ENCODE results near the gene MC1R. TPM values are rescaled to one million over a fixed set of nuclear protein-coding genes. Genes with fewer than 3 reads are reported as not detected.

Gene MC1R
- total and polyA plus RNA-seq, 2 experiments from 2014 or later, result 0.74 to 4.3 TPM

- Histone ChIP-seq H3K4me1 (ENCODE audit: insufficient read depth) (no peaks in the 10 kb centered on the region), H3F3A (replicated peaks; ENCODE audit: low read depth) (peaks cover 8% of the 10 kb centered on the region), H3K27me3 (ENCODE audit: insufficient read depth) (no peaks in the 10 kb centered on the region), H3K27ac (ENCODE audit: low read depth) (no peak overlapping the region), H4K20me1 (replicated peaks; ENCODE audit: insufficient read depth) (peaks cover 11% of the 10 kb centered on the region), H3K9me2 (ENCODE audit: insufficient read depth) (no peaks in the 10 kb centered on the region), H3K4me2 (no peak overlapping the region), H3K79me2 (replicated peaks; ENCODE audit: insufficient read depth) (peaks cover 26% of the 10 kb centered on the region), H2AFZ (no peak overlapping the region), H3K4me3 (no peak overlapping the region), H3K36me3 (ENCODE audit: insufficient read depth) (peaks cover 14% of the 10 kb centered on the region)
- ATAC-seq, result no peak
- Mint-ChIP-seq H3K4me1 (no peaks in the 10 kb centered on the region), H3K27me3 (ENCODE audit: insufficient read depth, low read depth, poor library complexity) (peaks cover 3% of the 10 kb centered on the region), H3K9me3 (no peaks in the 10 kb centered on the region), H3K36me3 (ENCODE audit: low read depth) (peaks cover 53% of the 10 kb centered on the region), H3K27ac (no peak overlapping the region; the same call in 1 of the 2 replicates), H3K4me3 (no peak overlapping the region)
- no peak for DNase-seq (ENCODE audit: low spot score)
- TF ChIP-seq EZH2phosphoT487 (IDR thresholded peaks at IDR 0.05; ENCODE audit: unreplicated experiment), result no peak
These were observed 34.6 kb upstream of the MC1R start for GRCh38 chr16:89884041-89884421.

GRCh38 chr16:89887243-89887642 is 31.4 kb upstream of the MC1R start:
- H2AFZ ChIP-seq, result no peak overlapping the region
- H3K27ac ChIP-seq (ENCODE audit: low read depth), result no peak overlapping the region
- no peaks in the 10 kb centered on the region for H3K27me3 ChIP-seq (ENCODE audit: insufficient read depth)
- no peak overlapping the region for H3K27ac Mint-ChIP-seq
- no peaks in the 10 kb centered on the region for H3K4me1 Mint-ChIP-seq
- H4K20me1 ChIP-seq (replicated peaks; ENCODE audit: insufficient read depth), result no peaks in the 10 kb centered on the region; the same call in 1 of the 2 replicates
- H3K4me3 ChIP-seq, result no peak overlapping the region
- ATAC-seq (no peak), DNase-seq (ENCODE audit: low spot score) (no peak)
- H3K79me2 ChIP-seq (replicated peaks; ENCODE audit: insufficient read depth), result 0 out of 2 replicates have a peak, but pooled peaks cover 3% of the 10 kb centered on the region
- no peak overlapping the region for H3K4me2 ChIP-seq
- no peaks in the 10 kb centered on the region for H3F3A ChIP-seq (replicated peaks; ENCODE audit: low read depth)
- no peaks in the 10 kb centered on the region for H3K9me3 Mint-ChIP-seq
- H3K4me1 ChIP-seq (ENCODE audit: insufficient read depth), result no peaks in the 10 kb centered on the region
- H3K4me3 Mint-ChIP-seq, result no peak overlapping the region
- peaks cover 55% of the 10 kb centered on the region for H3K36me3 Mint-ChIP-seq (ENCODE audit: low read depth)
- peaks cover 14% of the 10 kb centered on the region for H3K36me3 ChIP-seq (ENCODE audit: insufficient read depth)
- TF ChIP-seq EZH2phosphoT487 (IDR thresholded peaks at IDR 0.05; ENCODE audit: unreplicated experiment) (no peak), ZNF331 (CRISPR knock-in tag; IDR thresholded peaks at IDR 0.05; ENCODE audit: low read depth) (no peak), ZNF114 (CRISPR knock-in tag; IDR thresholded peaks at IDR 0.05) (no peak), STAT1 (IDR thresholded peaks at IDR 0.05; ENCODE audit: unreplicated experiment) (no peak), EZH2 (IDR thresholded peaks at IDR 0.05; ENCODE audit: low read depth, unreplicated experiment) (no peak)
- no peaks in the 10 kb centered on the region for H3K9me2 ChIP-seq (ENCODE audit: insufficient read depth)
- H3K27me3 Mint-ChIP-seq (ENCODE audit: insufficient read depth, low read depth, poor library complexity), result peaks cover 7% of the 10 kb centered on the region

GRCh38 chr16:89890200-89890599 is 28.5 kb upstream of the MC1R start:
- H3K27ac Mint-ChIP-seq, result no peak overlapping the region
- Histone ChIP-seq H4K20me1 (replicated peaks; ENCODE audit: insufficient read depth) (no peaks in the 10 kb centered on the region; the same call in 1 of the 2 replicates), H3K36me3 (ENCODE audit: insufficient read depth) (peaks cover 13% of the 10 kb centered on the region), H3K9me2 (ENCODE audit: insufficient read depth) (no peaks in the 10 kb centered on the region), H3K27ac (ENCODE audit: low read depth) (no peak overlapping the region), H3K79me2 (replicated peaks; ENCODE audit: insufficient read depth) (no peaks in the 10 kb centered on the region), H2AFZ (no peak overlapping the region), H3K4me2 (no peak overlapping the region), H3K27me3 (ENCODE audit: insufficient read depth) (no peaks in the 10 kb centered on the region), H3K4me3 (no peak overlapping the region), H3F3A (replicated peaks; ENCODE audit: low read depth) (no peaks in the 10 kb centered on the region), H3K4me1 (ENCODE audit: insufficient read depth) (no peaks in the 10 kb centered on the region)
- H3K27me3 Mint-ChIP-seq (ENCODE audit: insufficient read depth, low read depth, poor library complexity), result peaks cover 9% of the 10 kb centered on the region
- ATAC-seq (no peak), DNase-seq (ENCODE audit: low spot score) (no peak)
- H3K9me3 Mint-ChIP-seq, result no peaks in the 10 kb centered on the region
- TF ChIP-seq ZNF114 (CRISPR knock-in tag; IDR thresholded peaks at IDR 0.05) (no peak), REST (IDR thresholded peaks at IDR 0.05; ENCODE audit: unreplicated experiment) (no peak), ETS1 (IDR thresholded peaks at IDR 0.05) (no peak), POLR2AphosphoS5 (IDR thresholded peaks at IDR 0.05; ENCODE audit: low read depth) (no peak), STAT1 (IDR thresholded peaks at IDR 0.05; ENCODE audit: unreplicated experiment) (no peak), CTCF (conservative IDR thresholded peaks at IDR 0.05; ENCODE audit: low read depth in 2 of 2) (no peak), ZNF331 (CRISPR knock-in tag; IDR thresholded peaks at IDR 0.05; ENCODE audit: low read depth) (no peak), JUNB (IDR thresholded peaks at IDR 0.05; ENCODE audit: unreplicated experiment) (no peak), CREB1 (CRISPR knock-in tag; IDR thresholded peaks at IDR 0.05; ENCODE audit: low read depth) (no peak)
- H3K4me3 Mint-ChIP-seq, result no peak overlapping the region
- no peaks in the 10 kb centered on the region for H3K4me1 Mint-ChIP-seq
- peaks cover 46% of the 10 kb centered on the region for H3K36me3 Mint-ChIP-seq (ENCODE audit: low read depth)

Data from GM23338 (cell line).